Choroid plexus epithelial cell (primary cell): ENCODE results near the gene LASP1.

Experiments
- DNase-seq: peaks from one replicate; pipeline ENCODE4 v3.0.0-alpha.2; 2010; ENCODE audit warnings: low read depth
- H3K4me3 ChIP-seq: 2 replicates; pipeline ENCODE4 v1.5.1; 2011; ENCODE audit warnings: low read depth, mild to moderate bottlenecking, control low read depth, low read length, moderate library complexity
- TF ChIP-seq, protein P1 (sequence below): conservative IDR thresholded peaks from 2 replicates; pipeline ENCODE4 v1.5.1; 2011; ENCODE audit warnings: low read depth, mild to moderate bottlenecking, control low read depth, inconsistent platforms, low read length, moderate library complexity

LASP1 gene, protein sequence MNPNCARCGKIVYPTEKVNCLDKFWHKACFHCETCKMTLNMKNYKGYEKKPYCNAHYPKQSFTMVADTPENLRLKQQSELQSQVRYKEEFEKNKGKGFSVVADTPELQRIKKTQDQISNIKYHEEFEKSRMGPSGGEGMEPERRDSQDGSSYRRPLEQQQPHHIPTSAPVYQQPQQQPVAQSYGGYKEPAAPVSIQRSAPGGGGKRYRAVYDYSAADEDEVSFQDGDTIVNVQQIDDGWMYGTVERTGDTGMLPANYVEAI

DNA sequence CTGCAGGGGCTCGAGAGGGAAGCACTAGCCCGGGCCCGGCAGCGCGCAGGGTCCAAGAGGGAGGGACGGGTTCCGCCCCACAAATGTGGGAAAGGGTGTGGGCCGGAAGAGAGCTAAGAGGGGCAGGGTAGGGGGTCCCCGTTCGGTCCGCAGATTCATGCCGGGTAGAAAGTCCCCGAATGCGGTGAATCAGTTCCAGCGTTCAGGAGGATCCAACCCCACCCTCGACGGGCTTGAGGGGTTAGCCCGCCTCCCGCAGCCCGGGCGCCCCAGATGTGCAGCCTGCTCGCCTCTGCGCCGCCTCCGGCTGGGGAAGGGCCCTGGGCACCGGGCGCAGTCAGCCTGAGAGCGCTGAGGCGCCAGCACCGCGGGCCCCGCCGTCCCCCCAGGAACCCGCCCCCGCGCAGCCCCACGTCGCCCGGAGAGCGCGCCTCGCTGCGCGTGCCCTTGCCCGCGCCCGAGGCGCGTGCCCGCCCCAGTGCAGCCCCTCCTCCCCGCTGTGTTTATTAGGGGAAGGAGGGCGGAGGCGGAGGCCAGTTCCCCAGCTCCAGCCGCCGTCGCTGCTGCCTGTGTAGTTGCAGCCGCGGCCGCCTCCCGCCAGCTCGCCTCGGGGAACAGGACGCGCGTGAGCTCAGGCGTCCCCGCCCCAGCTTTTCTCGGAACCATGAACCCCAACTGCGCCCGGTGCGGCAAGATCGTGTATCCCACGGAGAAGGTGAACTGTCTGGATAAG lies at the start of gene LASP1:
Gene LASP1, plus strand, starts transcription at position 533 of the 733 bp plus-strand sequence. Its CDS starts 132 bp downstream, at position 665.
- peak within 1 kb of the TSS; percentile 97 for H3K4me3 ChIP-seq
- TF ChIP-seq, protein P1, sequence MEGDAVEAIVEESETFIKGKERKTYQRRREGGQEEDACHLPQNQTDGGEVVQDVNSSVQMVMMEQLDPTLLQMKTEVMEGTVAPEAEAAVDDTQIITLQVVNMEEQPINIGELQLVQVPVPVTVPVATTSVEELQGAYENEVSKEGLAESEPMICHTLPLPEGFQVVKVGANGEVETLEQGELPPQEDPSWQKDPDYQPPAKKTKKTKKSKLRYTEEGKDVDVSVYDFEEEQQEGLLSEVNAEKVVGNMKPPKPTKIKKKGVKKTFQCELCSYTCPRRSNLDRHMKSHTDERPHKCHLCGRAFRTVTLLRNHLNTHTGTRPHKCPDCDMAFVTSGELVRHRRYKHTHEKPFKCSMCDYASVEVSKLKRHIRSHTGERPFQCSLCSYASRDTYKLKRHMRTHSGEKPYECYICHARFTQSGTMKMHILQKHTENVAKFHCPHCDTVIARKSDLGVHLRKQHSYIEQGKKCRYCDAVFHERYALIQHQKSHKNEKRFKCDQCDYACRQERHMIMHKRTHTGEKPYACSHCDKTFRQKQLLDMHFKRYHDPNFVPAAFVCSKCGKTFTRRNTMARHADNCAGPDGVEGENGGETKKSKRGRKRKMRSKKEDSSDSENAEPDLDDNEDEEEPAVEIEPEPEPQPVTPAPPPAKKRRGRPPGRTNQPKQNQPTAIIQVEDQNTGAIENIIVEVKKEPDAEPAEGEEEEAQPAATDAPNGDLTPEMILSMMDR, result no peak
- peak; percentile 89 for DNase-seq

DNA sequence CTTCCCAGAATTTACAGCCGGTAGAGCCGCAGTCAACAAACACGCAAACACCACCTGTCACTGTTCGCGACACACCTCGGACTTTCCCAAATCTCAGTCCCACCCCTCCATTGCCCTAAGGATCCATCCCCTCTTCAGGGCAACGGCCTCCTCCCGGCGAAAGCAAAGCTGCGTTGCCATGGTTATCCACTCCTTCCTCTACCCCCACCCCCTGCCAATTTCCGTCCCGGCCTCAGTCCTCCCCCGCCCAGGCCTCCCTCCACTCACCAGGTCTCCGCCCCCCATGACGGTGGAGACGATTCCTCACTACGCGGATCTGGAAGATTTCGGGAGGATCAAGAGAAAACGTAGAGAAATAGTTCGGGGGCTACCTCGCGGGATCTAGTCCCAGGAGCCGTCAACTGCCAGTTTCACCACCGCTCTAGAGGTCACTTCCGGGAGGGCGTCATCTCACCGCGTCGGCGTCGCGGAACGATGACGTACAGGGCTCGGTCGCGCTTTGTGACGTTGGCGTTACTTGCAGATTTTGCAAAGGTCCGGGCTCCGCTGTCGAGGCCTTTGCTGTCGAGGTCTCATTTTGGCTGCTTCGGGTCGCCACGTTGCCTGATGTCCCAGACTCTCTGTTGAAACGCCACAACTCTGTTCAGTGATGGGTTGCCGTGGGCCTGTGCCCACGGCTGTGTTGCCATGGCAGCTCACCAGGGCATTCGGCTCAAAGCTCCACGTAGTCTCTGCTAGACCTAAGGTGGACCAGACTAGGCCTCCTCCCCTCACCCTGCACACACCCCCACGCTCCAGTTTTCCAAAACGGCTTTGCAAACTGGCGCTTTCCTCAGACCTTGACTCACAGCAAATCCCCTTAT lies 44.7 kb upstream of the LASP1 start, which contains the start of gene CWC25:
Gene CWC25, minus strand, starts transcription at position 423 of the 863 bp plus-strand sequence. Its CDS starts 138 bp downstream, at position 285.
- TF ChIP-seq, protein P1, result no peak
- H3K4me3 ChIP-seq, result peak within 1 kb of the TSS; percentile 95
- peak; percentile 98 for DNase-seq

DNA sequence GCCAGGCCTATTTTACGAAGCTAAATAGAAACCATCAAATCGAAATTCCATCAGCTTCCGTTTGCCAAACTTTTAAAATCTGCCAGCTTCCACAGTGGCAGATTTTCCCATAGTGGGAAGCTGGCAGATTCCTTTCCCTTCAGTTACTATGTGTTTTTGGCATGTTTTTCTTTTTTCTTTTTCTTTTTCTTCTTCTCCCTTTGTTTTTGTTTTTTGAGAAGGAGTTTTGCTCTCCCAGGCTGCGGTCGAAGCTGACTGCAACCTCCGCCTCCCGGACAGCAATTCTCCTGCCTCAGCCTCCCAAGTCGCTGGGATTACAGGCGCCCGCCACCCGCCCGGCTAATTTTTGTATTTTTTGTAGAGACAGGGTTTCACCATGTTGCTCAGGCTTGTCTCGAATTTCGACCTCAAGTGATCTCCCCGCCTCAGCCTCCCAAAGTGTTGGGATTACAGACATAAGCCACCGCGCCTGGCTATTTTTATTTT lies 44.1 kb upstream of the LASP1 start:
- TF ChIP-seq, protein P1, result no peak
- no peak for DNase-seq
- H3K4me3 ChIP-seq, result peak overlapping the region; percentile 95

DNA sequence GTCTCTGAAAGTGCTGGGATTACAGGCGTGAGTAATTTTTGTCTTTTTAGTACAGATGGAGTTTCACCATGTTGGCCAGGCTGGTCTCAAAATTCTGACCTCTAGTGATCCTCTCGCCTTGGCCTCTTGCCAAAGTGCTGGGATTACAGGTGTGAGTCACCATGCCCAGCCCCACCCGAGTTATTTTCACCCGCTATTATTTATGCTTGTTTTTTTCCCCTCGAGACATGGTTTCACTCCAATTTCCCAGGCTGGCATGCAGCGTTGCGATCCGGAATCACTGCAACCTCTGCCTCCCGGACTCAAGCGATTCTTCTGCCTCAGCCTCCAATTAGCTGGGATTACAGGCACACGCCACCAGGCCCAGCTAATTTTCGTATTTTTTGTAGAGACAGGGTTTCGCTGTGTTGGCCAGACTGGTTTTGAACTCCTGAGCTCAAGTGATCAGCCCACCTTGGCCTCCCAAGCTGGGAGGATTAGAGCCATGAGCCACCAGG lies 25.5 kb upstream of the LASP1 start:
- TF ChIP-seq, protein P1, result no peak
- peak; percentile 20 for DNase-seq
- H3K4me3 ChIP-seq, result no peak overlapping the region

DNA sequence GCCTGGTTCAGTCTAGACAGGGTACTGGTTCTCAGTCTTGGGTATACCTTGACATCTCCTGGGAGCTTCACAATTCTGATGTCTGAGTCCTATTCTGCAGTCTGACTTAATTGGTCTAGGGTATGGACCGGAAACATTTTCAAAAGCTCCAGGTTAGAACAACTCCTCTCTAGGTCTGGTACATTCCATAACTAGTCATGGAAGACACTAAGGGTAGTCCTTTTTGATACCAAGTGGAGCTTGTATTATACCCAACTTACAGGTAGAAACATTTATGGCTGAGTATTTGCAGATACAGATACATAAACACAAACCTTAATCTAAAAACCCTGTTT lies 21.3 kb upstream of the LASP1 start:
- H3K4me3 ChIP-seq, result no peak overlapping the region
- TF ChIP-seq, protein P1, result no peak
- no peak for DNase-seq

DNA sequence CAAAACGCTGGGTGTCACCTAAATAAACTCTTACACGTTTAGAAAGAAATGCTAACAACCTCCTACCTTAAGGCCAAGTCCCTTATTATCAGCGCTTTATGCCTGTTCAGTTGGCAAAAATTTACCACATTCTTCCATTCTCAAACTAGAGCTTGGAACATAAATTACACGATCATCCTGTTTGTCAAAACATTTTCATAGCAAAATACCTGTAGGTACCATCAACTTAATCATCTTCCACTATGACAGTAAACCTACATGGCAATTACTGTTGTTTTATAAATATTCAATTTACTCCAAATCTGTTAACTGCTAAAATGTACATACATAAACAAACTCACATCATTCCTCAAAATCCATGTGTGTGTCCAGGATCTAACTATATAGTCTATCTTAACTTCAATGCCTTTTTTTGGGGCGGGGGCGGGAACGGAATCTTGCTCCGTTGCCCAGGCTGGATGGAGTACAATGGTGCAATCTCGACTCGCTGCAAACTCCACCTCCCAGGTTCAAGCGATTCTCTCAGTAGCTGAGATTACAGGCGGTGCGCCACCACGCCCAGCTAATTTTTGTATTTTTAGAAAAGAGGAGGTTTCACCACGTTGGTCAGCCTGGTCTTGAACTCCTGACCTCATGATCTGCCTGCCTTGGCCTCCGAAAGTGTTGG lies 20.8 kb upstream of the LASP1 start:
- no peak for DNase-seq
- TF ChIP-seq, protein P1, result no peak
- H3K4me3 ChIP-seq, result no peak overlapping the region
